HG02852 (cell line): Measurements from ENCODE around the gene KRTAP5-6.

Experiments
- ATAC-seq: cut with Tn5 transposase; IDR thresholded peaks from one replicate; pipeline ENCODE4 v1.9.1; 2021; ENCODE audit warnings: mild to moderate bottlenecking, moderate library complexity; ENCODE audit not compliant: unreplicated experiment

Gene KRTAP5-6

DNA sequence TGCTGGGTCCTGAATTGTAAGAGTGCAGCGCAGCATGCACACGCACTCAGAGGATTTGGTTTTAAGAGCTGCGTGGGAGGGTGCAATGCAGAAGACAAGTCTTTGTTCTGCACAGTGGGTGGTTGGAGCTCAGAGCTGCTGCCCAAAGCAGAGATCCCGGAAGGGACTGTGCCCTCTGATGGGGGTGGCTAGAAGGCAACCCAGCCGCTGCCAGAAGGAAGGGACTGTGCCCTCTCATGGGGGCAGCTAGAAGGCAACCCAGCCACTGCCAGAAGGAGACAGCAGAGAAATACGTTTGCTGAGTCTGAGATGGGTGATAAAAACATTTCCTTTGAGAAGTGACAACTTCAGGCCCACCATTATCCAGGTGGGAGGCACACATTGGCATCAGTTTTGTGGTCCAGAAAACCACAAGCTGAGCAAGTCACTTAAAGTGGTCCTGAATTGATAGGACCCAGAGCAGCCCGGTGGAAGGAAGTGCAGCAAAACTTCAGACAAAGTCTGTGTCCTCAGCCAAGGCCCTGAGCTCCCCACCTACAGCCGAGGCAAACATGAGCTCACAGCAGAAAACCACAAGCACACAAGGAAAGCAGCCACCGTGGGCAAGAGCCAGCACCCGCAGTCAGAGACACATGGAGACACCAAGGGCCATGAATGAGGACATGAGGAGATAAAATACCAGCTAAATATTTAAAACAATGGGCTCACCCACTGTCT, 4.3 kb downstream of the KRTAP5-6 start:
- ATAC-seq: no peak

DNA sequence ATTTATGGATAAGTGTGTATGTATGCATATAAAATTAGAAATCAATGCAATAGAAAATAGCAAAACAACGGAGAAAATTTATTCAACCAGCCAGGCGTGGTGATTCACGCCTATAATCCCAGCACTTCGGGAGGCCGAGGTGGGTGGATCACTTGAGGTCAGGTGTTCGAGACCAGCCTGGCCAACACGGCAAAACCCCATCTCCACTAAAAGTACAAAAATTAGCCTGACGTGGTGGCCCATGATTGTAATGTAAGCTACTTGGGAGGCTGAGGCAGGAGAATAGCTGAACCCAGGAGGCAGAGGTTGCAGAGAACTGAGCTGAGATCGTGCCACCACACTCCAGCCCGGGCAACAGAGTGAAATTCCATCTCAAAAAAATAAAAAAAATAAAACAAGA, 5.5 kb downstream of the KRTAP5-6 start:
- ATAC-seq: no peak

DNA sequence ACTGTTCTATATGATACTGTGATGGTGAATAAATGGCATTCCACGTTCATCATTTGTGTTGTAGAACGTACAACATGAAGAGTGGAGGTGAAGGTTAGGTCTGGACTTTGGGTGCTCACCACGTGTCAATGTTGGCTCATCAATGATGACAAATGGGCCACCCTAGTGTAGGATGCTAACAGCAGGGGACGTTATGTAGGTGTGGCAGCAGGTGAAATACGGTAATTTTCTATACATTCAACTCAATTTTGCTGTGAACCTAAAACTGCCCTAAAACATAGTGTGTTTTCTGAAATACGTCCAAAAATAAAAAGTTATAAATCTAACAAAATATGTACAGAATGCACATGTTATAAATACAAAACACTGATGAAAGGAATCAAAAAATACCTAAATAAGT, 6.2 kb downstream of the KRTAP5-6 start:
- ATAC-seq: no peak

DNA sequence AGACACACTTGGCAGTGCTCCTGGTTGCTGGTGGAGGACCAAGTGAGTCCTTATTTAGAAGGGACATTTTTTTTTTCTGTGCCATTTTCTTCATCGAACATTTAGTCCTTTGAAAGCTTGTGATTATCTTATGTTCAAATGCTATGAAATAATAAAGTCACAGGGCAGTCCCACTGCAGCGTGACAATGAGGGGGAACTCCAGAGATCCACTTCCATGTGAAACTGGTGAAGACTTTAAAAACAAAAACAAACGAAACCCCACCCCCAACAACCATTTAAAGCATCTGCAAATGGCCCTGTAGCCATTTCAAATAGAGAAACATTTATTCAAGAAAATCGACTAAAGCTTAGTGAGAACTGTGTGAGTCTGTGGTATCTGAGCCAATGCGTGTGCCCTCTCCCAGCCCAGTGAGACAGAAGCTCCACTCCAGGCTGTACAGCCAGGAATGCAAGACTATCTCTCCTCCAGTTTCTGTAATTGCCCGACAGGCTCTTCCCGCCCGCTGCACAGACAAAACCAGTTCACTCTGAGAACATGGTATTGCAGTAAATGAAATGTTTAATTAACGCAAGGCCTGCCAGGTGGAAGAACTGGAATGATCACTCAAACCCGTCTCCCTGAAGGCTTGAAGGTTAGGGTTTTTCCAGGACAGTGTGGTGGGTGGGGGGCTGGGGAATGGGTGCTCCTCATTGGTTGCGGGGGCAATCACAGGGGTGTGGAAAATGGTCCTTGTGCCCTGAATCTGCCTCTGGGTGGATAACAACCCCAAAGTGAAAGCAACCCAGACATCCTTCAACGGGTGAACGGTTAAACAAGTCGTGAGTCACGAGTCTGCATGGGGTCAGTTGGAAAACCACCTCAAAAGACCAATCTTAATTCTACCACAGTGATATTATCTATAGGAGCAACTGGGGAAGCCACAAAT, 8.4 kb downstream of the KRTAP5-6 start:
- ATAC-seq: no peak

DNA sequence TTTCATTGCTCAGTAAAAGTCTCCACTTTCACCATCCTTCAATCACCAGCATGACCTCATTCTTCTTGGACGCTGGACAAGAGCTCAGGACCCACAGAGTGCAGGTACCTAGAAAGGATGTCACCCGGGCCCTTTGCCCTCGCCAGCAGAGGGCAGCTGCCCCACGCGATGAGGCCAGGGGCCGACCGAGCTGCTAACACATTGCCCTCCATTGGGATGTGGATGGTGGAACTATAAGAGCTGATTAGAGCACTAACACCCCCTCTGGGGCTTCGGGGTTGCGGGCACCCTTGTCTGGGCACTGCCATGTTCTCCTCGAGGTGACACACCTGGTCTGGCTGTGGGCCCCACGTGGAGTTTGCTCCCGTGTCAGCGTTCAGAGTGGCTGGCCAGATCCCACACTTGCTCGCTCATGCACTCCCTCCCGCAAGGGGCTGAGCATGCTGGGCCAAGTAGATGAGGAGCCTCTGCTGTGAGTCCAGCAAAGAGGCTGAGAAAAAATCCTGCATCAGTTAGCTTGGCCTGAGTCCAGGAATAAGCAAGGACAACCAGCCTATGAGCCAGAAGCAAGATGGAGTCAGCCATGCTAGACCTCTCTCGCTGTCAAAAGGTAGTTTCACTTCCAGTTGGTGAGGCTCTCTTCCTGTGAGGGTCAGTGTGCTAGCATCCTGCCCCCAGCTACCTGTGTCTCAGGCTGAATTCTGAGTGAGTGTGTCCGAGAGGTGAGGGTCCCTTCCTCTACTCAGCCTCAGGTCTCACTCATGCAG, 9.8 kb downstream of the KRTAP5-6 start:
- no peak for ATAC-seq

DNA sequence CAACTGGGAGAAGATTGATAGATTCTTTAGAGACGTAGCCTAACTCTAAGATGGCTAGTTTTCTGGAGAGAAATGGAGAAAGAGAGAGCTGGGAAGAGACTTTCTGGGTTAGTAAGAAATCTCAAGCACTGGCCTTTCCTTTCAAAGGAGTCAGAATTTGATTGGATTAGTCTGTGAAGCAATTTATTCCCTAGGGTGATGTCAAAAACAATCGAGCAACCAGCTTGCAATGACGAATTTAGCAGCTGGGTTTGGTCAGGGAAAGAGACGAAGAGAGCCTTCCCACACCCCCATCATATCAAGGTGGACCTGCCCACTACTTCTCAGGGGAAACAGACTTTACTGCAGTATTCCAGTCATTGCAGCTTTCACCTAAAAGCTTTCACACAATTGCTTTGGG, 10.8 kb downstream of the KRTAP5-6 start:
- no peak for ATAC-seq

DNA sequence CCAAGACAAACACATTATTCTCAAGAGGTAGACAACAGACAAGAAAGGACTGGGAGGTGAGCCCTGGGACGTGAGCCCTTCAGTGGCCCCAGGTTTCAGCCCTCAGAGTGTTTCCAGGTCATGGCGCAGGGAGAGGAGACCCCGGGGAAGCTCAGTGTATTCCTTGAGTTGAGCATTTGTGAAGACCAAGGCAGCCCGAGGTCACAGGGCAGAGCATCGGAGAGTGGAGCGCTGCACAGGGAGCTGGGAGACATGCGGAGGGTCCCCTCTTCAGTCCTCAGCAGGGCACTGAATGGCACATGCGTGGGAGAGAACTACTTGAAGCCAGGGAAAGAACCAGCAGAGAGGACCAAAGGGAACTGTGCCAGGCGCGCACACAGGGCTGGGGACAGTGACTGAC, 11.7 kb downstream of the KRTAP5-6 start:
- ATAC-seq: no peak

DNA sequence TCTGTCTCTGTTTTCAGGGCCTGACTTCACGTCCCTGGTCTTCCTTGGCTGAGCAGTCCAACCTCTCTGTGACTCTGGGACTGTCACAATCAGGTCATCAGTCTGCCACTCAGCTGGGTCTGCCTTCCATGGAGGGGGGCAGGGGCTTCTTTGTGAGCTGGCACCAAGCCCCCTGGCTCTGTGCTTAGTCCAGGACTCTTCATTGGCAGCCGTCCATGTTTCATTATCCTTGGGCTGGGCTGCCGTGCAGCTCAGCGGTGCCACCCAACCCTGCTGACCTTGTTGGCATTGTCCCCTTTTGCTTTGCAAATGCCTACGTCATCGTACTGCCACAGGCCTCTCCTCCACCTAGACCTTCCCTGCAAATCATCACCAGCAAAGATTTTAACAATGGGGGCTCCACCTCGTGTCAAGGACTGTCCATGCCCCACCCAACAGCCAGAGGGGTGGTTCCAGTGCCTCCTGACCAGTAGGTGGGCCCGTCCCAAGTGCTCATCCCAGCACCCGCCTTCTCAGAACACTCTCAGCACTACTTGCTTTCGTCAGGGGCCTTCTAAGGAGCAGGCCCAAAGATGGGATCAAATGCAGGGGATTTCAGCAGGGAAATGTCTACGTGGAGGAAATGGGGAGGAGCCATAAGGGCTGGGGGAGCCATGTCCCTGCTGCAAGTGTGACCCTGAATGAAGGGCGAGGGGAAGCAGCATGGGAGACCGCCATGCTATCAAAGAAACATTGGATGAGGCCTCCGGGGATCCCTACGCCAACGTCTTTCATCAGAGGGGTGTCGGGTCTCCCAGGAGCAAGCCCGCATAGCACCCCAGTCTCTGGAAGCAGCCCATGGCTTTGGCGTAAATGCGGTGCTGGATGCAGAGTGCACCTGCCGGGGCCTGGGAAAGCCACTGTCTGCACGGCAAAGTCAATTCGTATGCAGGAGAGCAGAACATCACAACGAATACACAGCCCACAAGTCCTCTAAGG, 18.2 kb downstream of the KRTAP5-6 start:
- no peak for ATAC-seq

DNA sequence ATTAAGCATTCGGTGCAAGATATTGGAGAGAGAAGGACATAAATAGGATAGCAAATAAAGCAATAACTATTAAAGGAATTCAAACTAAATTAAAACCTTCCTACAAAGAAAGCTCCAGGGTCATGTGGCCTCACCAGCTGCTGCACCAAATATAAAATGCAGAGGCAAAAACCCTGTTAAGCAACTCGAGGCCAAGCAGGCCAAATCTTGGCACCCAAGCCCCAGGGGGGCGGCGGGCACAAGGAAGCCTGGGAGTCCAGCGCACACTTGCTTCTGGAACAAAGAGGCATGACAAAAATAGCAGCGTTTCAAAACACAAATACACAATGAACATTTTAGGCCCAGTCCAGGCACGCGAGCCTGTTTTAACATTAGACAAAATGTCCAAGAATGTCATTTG, 20.8 kb downstream of the KRTAP5-6 start:
- no peak for ATAC-seq

DNA sequence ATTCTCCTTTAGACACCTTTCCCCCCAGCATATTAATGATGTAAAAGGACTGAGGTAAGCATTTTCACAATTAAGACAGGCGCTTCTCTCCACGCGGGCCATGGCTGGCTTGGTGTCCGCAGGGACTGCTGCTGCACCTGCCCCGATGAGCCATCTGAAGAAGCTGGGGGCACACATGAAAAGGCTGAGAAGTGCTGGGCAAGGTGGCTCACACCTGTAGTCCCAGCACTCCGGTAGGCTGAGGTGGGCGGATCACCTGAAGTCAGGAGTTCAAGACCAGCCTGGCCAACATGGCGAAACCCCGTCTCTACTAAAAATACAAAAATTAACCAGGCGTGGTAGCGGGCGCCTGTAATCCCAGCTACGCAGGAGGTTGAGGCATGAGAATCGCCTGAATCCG, 21.3 kb downstream of the KRTAP5-6 start:
- ATAC-seq: no peak

DNA sequence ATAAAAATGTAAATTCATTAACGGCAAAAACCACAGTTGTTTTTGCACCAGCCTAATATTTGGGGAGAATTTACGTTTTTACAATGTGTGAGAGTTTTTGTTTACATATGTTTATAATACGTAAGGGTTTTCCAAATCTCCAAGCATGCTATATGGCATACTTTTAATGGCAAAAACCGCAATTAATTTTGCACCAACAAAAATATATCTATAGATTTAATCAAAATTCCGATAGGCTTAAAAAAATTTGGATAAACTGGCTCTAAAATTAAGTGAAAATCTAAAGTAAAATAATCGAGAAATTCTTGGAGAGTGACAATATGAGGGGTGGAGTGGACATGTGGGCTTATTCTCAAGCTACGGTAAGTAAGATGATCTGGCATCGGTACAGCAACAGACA, 22.8 kb downstream of the KRTAP5-6 start:
- no peak for ATAC-seq

DNA sequence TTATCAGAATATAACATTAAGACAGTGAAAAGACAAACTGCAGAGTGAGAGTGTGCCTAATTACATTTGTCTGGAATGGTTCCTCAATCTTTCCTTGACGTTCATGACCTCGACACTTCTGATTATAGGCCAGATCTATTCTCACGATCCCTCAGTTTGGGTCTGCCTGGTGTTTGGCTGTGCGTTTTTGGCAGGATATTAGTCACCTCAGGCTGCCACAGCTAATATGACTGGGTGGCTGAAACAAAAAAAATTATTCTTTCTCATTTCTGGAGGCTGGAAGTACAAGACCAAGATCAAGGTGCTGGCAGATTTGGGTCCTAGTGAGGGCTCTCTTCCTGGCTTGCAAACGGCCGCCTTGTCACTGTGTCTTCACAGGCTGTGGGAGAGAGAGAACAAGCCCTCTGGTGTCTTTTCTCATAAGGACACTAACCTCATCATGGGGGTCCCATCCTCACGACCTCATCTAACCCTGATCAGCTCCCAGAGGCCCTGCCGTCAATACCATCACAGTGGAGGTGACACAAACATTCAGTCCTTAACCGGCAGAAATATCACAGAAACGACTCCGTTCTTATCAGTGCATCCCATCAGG, 30.2 kb downstream of the KRTAP5-6 start:
- no peak for ATAC-seq

DNA sequence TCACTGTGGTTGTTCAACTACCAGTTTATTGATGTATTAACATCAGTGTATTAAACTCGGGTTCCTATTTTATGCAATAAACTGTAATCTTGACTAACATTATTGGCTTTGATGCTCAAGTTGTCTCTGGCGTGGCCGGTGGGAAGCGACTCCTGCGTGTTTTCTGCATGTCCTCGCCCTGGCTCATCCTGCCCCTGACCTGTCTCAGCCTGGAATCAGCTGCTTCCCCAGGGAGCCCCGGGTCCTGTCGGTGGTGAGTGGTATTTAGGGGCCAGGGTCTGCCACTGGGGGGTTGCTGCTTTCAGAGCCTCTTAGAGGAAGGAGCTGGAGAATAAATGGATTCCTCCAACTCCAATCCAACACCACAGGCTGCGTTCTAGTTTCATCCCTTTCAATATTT, 30.9 kb downstream of the KRTAP5-6 start:
- no peak for ATAC-seq

DNA sequence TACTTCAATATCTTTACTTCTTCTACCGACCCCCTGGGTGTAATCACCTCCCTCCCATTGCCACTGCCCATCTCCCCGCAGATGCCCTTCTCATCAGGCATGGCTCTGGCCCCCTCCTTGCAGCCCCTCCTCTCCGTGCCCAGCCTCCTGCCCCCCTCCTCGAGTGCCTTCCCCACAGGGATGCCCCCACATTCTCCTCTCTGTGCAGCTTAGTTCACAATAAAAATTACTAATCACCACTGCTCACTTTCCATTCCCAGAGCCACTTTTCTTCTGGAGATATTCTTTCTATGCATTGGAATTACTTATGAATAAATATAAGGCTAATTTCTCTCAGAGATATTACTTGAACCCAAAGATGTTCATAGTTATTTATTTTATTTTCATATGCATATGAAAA, 31.3 kb downstream of the KRTAP5-6 start:
- no peak for ATAC-seq

DNA sequence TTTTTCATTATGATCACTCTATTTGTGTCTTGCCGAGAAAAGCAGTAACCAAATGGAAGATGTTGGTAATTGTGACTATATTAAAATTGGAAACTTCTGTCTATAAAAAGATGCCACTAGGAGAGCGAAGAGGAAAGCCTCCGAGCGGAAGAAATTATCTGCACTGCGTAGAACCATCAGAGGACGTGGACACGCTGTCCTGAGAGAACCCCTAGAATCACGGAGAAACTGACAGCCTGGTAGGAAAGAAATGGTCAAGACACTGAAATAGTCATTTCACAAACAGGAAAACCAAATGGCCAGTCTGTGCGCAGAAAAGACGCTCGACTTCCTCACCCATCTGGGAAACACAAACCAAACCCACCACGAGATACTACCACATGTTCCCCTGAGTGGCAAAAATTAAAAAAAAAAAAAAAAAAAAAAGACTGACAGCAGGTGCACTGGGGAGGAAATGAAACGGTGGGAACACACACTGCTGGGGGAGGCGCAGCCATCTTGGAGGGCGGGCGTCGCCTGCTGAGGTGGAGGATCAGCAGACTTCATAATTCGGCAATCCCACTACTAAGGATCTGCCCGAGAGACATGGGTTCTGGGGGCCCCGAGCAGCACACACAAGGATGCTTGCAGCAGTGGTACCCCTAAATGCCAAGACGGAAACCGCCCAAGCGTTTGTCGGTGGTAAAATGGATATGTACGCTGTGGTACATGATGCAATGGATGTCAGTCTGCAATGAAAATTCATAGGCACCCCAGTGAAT, 32.1 kb downstream of the KRTAP5-6 start:
- no peak for ATAC-seq

DNA sequence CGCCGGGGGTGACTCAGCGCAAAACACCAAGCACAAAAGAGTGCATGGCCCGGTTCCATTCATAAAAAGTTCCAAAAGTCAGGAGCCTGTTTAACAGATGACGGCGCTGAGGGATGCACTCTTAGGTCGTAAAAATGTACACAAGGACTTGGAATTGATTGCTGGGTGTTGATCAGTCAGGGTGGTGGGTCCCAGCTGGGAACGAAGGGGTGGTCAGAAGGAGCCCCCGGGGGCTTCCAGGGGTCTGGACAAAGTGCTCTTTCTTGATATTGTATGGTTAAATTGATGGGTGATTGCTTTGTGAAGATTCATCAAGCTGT, 32.7 kb downstream of the KRTAP5-6 start:
- no peak for ATAC-seq

DNA sequence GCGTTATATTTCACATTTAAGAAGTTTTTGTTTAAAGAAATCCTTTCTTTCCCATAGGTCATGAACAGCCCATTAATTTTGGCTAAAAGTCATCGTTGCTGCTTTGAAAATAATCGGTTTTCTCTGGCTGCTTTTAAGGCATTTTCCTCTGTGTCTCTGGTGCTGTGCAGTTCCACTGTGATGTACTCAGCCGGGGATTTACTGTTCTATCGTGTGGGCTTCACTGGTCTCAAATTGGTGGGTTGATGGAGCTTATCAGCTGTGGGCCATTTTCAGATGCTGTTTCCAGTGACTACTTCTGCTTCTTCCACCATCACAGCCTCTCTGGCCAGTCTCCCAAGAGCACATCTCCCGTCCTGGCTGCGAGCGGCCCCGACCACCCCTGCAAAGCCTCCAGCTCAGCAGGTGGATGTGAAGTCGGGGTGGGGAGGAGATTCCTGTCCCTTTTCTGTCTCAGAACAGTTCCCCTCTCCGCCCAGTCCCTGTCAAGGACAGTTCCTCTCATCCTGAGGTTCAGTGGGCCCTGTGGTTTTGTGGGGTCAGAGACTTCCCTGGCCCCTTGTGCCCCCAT, 33.1 kb downstream of the KRTAP5-6 start:
- no peak for ATAC-seq

DNA sequence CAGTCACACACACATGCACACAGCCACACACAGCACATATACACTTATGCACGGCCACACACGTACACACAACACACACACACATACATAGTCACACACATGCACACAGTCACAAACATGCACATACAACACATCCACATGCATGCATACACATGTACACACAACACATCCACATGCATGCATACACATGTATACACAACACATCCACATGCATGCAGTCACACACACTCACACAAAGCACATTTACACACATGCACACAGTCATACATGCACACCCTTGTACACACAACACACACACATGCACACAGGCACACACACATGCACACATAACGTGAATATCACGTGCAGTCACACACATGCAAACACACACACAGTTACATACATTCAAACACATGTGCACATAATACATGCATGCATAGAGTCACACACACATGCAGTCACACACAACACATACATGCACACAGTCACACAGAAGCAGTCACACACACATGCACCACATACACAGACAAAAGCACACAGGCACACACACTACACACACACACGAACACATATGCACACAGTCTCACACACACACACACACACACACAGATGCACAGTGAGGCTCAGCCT, 34.6 kb downstream of the KRTAP5-6 start:
- no peak for ATAC-seq
